GM12873 (cell line): ENCODE results near the gene CTBP2.

Source experiments
- CTCF ChIP-seq: IDR thresholded peaks from 2 replicates; pipeline ENCODE4 v1.5.1; 2012; ENCODE audit warnings: low read depth, mild to moderate bottlenecking, moderate library complexity, low read length, control low read depth; ENCODE audit not compliant: insufficient read depth; ENCODE audit errors: missing control alignments

CTBP2 gene

GRCh38 chr10:125155101-125155500, 5.3 kb downstream of the CTBP2 start:
- no peak for TF ChIP-seq CTCF

DNA sequence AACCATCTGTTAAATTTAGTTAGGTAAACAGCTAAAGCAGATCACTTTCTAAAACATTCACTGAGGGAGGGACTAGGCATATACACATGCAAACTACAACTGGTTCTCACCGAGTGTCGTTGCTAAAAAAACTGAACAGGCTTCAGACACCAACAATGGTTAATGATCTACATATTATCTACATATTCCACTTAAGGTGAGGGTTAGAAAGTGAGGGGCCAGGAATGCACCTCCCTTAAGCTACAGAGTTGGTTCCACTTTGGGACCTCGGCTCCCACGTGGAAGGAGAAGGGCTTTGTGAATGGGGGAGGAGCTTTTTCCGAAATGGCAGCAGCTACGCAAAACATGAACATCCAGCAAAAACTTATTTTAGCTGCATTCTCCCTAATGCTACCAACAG, 5.8 kb downstream of the CTBP2 start:
- no peak for TF ChIP-seq CTCF

DNA sequence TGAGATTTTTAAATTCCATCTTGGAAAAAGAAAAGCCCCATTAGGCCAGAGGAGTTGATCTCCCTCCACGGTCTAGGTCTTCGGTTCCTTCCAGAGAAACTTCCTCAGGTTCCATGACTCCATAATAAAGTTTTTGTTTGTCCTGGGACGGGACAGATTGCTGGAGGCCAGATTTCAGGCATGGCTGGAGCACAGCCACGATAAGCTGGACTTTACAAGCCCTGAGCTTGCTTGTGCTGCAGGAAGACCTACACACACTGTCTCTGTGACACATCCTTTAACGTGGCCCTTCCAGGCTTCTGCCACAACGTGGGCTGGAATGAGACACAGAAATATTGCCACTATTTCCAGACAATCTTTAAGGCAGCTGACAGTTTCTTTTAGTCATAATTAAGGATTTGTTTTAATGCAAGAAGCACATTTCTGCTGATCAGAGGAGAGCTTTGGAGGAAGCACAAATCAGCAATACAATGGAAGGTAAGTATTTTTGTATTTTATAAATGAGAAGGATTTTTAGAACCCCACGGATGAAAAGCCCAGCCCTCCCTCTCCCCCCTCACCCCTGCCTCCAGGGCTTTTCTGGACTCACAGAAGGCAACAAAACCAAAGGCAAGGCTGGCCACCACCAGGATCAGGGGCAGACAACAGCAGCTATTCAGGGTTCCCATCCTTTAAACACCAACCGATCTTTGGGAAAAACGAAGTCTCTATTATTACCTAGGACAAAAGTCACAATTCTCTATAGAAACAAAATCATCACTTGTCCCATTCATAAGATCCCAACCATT, 6.5 kb downstream of the CTBP2 start:
- TF ChIP-seq CTCF = no peak

GRCh38 chr10:125152450-125153368, 7.7 kb downstream of the CTBP2 start:
- TF ChIP-seq CTCF = no peak

DNA sequence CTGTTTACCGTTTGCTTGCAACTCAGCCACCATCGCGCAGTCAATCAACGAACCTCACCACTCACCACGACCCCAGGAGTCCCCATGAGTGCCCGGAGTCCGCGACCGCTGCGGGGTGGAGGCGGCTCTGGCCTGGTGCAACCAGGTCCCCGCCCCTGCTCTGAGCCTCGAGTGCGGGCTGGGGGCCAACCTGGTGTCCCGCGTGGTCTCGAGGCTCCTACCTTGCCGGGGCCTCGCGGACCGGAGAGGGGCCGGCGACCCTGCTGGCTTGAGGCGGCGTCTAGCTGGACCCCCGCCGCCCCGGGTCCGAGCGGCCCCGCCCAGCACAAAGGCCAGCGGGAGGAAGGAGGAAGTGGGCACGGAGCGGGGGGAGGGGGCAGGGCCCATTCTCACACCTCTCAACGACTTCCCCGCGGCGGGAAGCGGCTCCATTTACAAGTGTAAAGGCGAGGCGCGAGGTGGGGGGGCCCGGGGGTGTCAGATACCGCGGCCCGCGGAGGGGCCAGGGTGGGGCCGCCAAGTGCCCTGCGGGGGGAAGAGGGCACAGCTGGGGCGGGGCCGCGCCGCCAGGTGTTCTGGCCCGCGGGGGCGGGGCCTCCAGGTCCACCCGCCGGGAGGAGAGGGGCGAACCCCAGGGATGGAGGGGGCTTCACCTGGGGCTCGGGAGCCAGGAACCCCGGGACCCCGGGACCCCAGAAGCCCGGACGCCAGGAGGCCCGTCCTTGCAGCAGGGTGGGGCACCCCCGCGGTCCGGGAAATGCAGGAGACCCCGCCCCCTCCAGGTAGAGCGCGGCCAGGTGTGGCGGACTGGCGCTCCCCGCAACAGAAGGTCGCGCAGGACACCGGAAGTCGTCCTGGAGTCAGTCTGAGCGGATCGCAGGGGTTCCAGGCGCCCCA, 8.6 kb downstream of the CTBP2 start:
- TF ChIP-seq CTCF = no peak

GRCh38 chr10:125151170-125151552, 9.2 kb downstream of the CTBP2 start:
- no peak for TF ChIP-seq CTCF
